ENCODE results near the gene MAPK14.

MAPK14 gene

DNA sequence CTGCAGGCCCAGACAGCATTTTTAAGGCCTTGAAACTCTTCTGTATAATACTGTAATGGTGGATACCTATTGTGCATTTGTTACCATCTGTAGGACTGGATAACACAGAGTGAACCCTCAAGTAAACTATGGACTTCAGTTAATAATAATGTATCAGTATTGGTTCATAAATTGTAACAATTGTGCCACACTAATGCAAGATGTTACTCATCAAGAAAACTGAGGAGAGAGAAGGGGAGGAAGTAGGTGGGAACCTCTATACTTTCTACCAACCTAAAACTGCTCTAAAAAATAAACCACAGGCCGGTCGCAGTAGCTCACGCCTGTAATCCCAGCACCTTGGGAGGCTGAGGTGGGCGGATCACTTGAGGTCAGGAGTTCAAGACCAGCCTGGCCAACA lies 113.5 kb downstream of the MAPK14 start:
- no peak for DNase-seq

DNA sequence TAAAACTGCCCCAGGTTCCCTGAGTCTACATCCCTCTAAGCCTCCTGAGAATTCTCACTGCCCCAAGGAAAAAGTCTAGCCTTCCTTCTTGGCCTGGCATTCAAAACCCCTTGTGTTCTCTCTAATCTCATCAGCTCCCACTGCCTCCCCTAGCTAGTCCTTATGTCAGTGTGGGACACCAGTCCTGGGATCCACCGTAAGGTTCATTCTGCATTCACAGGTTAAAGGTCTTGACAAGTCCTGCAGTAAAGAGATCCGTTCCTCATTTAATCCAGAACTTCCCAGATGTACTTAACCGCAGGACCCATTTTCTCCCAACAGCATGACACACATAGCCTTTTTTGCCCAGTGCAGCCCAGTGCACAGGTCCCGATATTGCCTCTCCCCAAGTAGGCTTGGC lies 114.4 kb downstream of the MAPK14 start:
- no peak for DNase-seq

DNA sequence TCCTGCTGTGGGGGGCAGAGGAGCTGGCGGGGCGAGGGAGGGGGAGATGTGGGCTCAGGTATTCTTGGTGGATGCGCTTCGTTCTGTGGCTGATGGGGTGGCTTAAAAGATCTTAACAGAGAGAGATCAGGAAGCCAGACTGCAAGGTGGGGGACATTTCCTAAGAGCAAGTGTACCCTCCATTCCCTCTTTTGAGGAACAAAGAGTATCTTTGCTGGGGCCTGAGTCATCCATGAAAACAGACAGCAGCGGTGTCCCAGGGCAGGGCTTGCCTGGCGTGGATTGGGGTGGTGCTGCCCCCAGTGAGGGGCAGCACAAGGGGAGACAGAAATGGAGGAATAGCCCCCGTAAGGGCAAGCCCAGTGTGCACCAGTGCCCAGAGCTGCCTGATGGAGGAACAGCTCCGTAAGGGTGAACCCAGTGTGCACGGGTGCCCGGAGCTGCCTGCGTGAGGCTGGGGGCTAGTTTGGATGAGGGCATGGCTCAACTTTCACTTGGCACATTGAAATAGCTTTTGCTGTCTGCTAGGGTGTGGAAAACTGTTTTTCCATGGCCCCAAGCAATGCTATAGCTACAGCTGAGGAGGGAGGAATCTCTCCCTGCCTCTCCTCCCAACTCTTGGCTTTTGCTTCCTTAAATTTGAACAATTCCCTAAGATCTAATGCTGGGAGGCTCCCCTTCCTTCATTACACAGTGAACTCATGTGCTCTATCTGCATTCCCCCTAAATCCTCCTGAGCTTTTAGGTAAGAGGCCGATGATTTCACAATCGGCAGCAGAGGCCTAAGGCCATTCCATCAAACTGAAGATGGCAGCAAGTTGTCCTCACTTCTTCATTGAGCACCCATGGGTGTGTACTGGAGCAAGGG lies 115.6 kb downstream of the MAPK14 start:
- no peak for DNase-seq

DNA sequence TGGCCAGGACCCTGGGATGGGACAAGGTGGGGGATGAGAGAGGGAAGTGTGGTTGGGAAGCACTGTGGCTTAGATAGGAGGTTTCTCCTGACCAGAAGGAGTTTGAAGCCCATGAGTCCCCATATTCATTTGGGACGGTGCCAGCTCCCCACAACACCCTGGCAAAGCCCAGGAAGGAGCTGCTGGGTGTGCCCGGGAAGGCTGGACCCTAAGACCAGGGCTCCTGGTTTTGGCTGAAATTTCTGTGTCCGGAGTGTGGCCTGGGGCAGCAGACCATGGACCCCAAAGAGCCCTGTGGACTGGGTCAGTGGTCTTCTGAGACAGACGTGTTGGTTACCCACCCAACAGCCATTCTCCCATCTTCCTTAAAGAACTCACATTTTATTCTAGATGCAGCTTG lies 117.9 kb downstream of the MAPK14 start:
- DNase-seq: no peak

DNA sequence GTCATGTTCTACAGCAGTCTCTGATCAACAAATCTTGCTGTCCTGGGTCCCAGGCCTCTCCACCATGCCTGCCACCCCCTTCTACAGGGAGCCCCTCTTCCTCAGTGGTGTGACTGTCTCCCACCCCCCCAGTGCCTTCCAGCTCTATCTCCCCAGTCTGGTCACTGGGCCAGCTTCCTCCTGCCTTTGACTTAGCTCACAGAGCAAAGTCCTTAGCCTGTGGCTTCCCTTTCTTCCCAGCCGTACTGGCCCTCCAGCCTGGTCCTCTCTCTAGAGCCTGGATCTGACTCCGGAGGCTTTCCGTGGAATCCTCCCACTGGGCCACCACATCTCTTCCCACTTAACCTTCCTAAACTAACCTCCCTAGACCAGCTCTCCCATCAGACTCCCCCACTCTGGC lies 119.7 kb downstream of the MAPK14 start:
- no peak for DNase-seq

DNA sequence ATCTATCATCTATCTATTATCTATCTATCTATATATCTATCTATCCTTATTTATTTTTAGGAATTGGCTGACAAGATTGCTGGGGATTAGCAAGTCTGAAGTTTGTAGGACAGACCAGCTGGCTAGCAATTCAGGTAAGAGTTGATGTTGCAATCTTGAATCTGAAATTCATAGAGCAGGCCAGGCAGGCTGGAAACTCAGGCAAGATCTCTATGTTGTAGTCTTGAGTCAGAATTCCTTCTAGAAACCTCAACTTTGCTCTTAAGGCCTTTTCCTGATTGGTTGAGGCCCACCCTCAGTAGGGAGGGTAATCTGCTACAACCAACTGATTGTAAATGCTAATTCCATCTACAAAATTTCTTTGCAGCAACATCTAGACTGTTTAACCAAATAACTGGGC lies 121.9 kb downstream of the MAPK14 start:
- no peak for DNase-seq

DNA sequence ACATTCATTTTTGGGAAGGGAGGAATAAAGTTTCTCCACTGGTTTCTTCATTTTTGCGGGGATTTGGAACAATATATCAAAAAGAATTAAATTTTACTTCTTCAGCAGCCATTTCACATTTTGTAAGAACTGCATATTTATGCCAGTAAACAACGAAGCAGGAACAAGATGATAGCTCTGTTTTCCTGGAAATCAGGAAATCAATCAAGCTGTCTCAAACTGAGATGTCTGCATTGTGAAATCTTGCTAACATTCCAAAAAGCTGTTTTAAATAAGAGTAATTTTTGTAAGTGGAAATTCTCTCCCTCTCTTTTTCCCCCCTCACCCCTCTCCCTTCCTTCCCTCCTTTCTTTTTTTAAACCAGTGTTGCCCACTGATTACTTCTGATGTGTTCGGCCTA lies 122.7 kb downstream of the MAPK14 start:
- no peak for DNase-seq

DNA sequence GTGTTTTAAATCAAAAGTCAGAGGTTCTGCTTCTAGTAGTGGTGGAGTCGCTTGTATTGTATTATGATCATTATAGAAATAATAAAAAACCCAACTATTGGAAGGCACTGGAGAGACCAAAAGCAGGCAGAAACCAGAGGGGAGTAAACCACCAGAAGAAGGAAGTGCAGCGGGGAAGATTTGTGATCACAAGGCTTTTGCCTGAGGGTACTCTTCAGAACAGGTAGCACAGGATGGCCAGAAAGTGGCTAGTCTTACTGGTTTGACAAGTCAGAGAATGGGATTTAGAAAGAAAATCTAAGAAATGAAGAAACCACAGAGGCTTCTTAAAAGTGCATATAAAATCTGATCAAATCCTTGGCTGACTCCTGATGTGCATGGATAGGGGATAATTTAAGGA lies 126.7 kb downstream of the MAPK14 start:
- no peak for DNase-seq

DNA sequence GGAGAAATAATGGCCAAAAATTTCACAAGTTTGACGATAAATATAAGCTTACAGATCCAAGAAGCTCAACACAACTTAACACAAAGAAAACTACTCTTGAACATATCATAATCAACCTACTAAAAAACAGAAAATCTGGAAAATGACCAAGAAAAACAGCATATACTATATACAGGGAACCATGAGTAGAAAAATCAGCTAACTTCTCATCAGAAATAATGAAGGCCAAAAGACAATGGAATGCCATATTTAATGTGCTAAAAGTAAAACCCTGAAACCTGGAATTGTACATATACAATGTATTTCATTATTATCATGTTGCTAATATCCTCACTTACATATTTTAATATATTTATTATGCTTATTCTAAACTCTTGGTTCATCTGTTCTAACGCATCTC lies 128.1 kb downstream of the MAPK14 start:
- DNase-seq: no peak

DNA sequence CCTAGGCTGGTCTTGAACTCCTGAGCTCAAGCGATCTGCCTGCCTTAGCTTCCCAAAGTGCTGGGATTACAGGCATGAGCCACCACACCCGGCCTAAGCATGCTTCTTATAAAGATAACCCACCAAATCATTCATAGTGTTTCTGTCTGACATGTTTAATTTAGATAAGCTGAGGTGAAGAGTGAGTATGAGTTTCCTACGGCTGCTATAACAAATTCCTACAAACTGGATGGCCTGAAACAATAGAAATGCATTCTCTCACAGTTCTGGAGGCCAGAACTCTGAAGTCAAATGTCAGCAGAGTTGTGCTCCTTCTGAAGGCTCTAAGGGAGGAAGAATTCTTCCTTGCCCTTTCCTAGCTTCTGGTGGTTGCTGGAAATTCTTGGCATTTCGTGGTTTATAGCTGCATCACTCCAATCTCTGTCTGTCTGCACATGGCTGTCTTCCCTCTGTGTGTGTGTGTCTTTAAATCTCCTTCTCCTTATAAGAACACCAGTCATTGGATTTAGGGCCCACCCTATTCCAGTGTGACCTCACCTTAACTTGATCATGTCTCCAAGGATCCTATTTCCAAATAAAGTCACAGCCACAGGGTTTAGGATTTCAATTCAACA lies 132.6 kb downstream of the MAPK14 start:
- no peak for DNase-seq
